ENCODE data around the gene ING2.

- no peak for TF ChIP-seq EZH2phosphoT487 (IDR thresholded peaks at IDR 0.05; ENCODE audit: borderline replicate concordance)
- no peak for TF ChIP-seq POLR2A (IDR thresholded peaks at IDR 0.05; ENCODE audit: borderline replicate concordance, extremely low read depth, insufficient read depth, insufficient read length)
- no peak for TF ChIP-seq POLR2AphosphoS5 (IDR thresholded peaks at IDR 0.05; ENCODE audit: low read depth, low read length)
- TF ChIP-seq EZH2 (IDR thresholded peaks at IDR 0.05) = no peak
- no peak for TF ChIP-seq CBX3 (IDR thresholded peaks at IDR 0.05; ENCODE audit: low read depth)
- no peak for TF ChIP-seq CTCF (IDR thresholded peaks at IDR 0.05 in 2 of 3, conservative IDR thresholded peaks at IDR 0.05 in 1 of 3; ENCODE audit: borderline replicate concordance in 1 of 3, insufficient read depth in 1 of 3, low read depth in 2 of 3, low read length in 2 of 3)
Observed at GRCh38 chr4:183483997-183484396, 20.9 kb upstream of the ING2 start.

Data from HCT116 (cell line).